Hepatic stellate cell (primary cell): ENCODE data around the gene SPRR2B.
A peak's percentile ranks its signal among the peaks of the same experiment; 100 is the strongest.
"Not testable (repeated sequence)": the region's sequence is repeated elsewhere in the genome, so short reads cannot be mapped to it uniquely, and the experiment has no call there.

Experiments used
- DNase-seq: peaks from one replicate; pipeline ENCODE4 v3.0.0; 2011; ENCODE audit warnings: low spot score

SPRR2B gene

DNA sequence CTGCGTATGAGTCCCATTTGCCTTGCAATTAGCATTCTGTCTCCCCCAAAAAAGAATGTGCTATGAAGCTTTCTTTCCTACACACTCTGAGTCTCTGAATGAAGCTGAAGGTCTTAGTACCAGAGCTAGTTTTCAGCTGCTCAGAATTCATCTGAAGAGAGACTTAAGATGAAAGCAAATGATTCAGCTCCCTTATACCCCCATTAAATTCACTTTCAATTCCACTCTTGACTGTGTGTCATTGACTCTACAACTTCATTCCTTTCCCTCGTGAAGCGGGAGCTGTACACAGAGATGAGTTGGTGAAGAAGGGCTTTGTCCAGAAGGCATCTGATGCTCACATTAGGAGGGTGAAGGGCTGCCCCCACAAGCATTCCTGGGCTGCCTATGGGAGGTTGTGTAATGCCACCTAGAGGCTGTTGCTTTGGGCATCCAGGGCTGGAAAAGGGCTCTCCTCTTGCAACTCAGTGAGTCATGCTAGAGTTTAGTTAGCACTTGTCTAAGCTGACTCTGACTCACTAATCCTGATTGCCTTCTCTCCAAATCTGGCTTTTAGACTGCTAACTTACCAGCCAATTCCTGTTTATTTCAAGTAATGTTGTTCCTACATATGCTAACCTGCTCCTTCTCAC, 38.6 kb downstream of the SPRR2B start:
- DNase-seq: peak; percentile 2

DNA sequence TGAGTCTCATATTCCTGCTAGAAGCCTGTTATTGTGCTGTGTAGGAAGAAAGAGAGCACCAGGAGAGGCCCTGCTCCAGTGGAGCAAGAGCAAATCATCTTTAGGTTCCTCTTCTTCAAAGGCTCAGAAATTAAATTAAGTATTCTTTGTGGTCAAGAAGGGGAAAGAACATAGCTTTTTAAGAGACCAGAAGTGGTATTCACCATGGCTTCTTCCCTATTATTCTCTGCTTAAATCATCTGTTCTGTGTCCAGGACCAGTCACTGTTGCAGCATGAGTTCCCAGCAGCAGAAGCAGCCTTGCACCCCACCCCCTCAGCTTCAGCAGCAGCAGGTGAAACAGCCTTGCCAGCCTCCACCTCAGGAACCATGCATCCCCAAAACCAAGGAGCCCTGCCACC, 39.3 kb downstream of the SPRR2B start:
- DNase-seq: no peak

DNA sequence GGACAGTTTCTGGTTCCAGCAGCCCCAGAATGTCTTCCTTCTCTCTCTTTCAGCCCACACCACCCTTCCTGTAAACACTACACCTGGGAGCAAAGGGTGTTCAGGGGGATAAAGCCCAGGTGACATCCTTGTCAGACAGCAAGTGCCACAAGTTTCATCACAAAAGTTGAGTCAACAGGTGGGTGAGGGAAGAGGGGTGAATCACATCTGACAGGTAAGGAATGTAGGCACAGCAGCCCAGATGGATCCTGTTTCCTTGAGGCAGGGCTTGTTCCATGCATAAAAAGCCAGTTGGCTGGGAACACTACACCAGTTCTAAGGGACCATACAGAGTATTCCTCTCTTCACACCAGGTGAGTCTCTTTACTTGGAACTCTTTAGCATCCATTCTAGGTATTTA, 40.5 kb downstream of the SPRR2B start, which contains the start of gene SPRR1B:
SPRR1B (plus strand) TSS at position 309 of the 400 bp plus-strand sequence. CDS start 1,143 bp downstream, outside the sequence.
- no peak for DNase-seq

DNA sequence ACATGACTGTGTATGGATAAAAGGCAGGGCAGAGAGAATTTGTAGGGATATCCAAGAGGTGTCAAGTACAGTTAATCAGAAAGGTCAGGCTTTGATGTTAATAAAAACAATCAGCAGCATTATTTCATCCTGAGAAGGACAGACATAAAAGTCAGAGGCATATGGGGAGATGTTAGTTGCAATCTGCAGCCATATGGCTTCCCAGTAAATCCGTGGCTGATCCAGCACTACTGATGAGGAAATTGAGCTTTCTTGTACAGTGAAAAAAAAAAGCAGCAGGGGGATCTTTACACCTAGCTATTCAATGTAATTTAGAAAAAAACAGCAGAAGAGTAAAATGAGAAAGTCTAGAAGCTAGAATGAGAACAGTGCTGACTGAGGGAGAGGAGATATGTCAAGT, 42.6 kb downstream of the SPRR2B start:
- no peak for DNase-seq

DNA sequence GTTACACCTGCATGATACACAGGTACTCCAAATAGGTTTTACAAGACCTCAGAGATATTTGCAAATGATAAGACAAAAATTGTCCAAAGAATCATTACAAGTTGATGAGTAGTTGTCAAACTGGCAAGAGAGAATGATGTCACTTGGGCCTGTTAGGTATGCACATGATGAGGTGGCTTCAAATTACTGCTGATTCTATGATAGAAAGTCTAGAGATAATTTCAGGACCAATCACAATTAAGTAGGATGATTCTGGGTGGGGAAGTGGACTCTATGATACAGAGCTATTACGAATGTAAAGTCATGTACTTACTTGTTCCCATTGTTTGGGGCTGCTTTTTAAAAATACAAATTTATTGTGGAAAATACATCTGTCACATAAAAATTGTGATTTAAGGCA, 45.6 kb downstream of the SPRR2B start:
- no peak for DNase-seq

DNA sequence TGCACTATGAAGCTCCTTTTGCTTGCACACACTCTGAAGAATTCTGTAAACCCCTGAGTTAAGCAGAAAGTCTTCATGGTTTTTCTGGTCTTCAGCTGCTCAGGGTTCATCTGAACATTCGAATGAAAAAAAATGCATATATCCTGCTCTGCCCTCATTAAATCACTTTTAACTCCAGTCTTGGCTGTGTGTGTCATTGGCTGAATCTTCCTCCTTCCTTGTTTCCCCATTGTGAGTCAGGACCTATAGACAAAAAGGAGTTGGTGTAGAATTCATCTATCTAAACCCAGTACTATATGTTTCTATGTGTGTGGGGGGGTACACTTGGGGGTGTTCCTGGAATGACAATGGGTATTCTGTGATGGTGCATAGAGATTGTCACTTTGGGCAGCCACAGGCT, 47.0 kb downstream of the SPRR2B start:
- no peak for DNase-seq

DNA sequence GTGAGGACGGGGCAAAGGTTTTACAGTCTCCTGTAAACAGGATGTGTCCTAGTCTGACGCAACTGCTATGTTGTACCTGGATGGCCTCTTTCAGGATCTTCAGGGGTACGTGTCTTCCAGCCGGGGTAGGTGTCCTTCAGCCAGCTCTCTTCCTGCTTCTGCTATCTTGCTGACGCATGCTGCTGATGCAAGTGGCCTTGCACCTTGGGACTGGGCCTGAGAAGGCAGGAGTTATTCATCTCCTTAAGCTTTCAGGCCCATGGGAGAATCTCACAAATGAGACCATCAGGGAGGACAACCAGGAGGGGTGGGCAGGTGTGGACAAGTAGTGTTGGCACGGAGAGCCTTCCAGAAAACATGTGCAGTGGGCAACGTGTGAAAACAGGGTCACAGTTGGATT, 48.3 kb downstream of the SPRR2B start:
- DNase-seq: no peak

DNA sequence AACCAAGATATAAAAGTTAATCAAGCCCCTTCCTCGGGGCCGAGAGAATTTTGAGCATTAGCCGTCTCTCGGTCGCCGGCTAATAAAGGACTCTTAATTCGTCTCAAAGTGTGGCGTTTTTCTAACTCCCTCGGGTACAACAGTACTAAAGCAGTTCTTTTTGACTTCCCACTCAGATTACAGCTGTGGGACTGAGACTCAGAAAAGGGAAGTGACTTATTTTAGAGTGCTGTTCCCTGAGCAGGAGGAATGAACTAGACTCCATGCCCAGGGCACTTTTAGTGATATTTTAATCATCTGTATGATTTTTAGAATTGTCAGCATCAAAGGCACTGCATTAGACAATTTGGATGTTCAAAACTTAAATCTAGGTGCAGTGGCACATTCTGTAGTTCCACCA, 49.1 kb downstream of the SPRR2B start:
- not testable (repeated sequence) for DNase-seq

DNA sequence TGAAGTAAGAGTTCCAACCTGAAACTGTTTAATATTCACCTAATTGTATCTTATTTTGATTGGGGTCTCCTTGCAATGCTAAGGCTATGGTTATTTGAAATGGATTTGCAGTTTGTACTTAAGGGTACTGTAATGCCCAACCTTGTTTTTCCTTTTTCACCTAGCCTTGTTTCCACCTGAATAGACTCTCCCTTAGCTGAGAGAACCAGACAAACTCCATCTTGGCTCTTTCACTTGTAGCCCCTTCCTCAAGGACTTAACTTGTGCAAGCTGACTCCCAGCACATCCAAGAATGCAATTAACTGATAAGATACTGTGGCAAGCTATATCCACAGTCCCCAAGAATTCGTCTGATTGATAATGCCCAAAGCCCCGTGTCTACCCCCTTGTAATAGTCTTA, 49.6 kb downstream of the SPRR2B start:
- not testable (repeated sequence) for DNase-seq
